Measurements from ENCODE around the gene CD274. TPM values are rescaled to one million over a fixed set of nuclear protein-coding genes. Genes with fewer than 3 reads are reported as not detected.

The CD274 gene
- total and polyA plus RNA-seq, 11 donors, result 3.5 to 54.4 (median 15.7) TPM

DNA sequence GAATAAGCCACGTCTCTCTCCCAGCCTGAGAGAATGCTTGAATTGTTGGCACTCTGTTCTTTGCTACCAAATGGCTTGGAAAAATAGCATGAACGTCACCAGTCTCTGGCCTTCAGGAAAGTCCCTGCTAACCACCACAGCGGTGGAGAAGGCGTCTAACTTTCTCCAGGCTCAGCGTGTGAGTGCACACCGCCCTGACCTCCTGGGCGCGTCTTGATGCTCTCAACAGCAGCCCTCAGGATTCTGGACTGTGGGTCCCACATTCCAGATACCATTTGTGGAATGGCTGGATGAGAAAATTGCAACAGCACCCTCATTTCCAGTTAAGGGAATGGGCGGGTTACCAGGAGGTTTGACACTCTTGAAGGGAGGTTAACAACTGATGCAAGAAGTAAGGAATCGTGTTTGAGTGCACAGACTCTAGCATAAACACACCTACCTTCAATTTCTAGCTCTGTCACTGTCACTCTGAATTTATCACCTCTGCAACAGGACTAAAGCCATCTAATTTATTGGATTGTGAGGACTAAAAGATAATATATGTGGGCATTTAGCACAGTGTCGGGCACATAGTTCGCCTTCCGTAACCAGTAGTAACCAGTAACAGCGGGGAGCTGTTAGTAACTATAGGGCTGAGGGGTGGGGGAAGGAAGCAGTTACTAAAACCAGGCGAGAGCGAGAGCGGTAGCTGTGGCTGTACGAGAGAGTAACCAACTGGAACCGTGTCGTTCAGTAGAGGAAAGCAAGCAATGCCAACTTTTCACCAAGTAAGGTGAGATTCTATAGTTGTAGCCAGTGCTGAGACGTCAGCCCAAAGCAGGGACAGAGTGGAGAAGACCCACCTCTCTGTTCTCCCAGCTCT, 11.8 kb upstream of the CD274 start:
- DNase-seq, result no peak
- no peaks in the 10 kb centered on the region for H3K9me3 ChIP-seq
- peak in 2 of 4 donors; percentile 12 to 22 for ATAC-seq
- H3K27me3 ChIP-seq, result no peaks in the 10 kb centered on the region
- intact Hi-C loops (cut with DNase I), result loop anchor here in 7 of 10 donors (1.0 to 10.0 kb wide), 8 partner anchors 12 to 774 kb away; partner anchors contain the start of genes AK3 (in 1 of the 7), CD274 (in 1 of the 7), JAK2 (in 1 of the 7) and PLPP6 (in 1 of the 7)
- TF ChIP-seq, protein P1, sequence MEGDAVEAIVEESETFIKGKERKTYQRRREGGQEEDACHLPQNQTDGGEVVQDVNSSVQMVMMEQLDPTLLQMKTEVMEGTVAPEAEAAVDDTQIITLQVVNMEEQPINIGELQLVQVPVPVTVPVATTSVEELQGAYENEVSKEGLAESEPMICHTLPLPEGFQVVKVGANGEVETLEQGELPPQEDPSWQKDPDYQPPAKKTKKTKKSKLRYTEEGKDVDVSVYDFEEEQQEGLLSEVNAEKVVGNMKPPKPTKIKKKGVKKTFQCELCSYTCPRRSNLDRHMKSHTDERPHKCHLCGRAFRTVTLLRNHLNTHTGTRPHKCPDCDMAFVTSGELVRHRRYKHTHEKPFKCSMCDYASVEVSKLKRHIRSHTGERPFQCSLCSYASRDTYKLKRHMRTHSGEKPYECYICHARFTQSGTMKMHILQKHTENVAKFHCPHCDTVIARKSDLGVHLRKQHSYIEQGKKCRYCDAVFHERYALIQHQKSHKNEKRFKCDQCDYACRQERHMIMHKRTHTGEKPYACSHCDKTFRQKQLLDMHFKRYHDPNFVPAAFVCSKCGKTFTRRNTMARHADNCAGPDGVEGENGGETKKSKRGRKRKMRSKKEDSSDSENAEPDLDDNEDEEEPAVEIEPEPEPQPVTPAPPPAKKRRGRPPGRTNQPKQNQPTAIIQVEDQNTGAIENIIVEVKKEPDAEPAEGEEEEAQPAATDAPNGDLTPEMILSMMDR (IDR thresholded peaks at IDR 0.05), result no peak
- no peak for TF ChIP-seq POLR2A (IDR thresholded peaks at IDR 0.05)
- peak overlapping the region; percentile 20 to 84 (median 75) for H3K4me3 ChIP-seq
- 71 to 82% (median 73%) methylated on average over 18 to 21 of the region's 21 CpGs for WGBS, 4 donors
- H3K27ac ChIP-seq, result peak overlapping the region; percentile 83 to 99 (median 94)
- peaks cover 0 to 13% (median 8%) of the 10 kb centered on the region in 9 donors for H3K36me3 ChIP-seq
- H3K4me1 ChIP-seq, result peaks cover 0 to 24% (median 18%) of the 10 kb centered on the region in 12 donors

DNA sequence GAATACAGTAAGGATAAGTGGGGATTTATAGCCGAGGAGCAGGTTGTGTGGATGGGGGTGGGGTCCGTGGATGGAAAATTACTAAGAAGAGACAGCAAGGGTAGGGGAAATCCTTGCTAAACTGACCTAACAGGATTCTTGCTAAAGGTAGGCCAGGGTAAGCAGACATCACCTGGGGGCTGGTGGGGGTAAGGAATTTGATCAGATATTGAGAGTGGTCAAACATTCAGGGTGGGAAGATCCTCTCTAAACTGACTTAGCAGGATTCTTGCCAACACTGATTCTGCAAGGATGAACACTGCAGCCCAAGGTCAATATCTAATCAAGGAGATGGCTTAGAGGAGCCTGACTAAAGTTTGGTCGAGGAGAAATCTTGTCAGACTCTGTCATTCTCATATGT, 9.9 kb upstream of the CD274 start:
- intact Hi-C loops (cut with DNase I), result loop anchor here in 9 of 10 donors (2.0 to 10.0 kb wide), 7 partner anchors 152 to 696 kb away; partner anchors contain the start of genes INSL6 (in 6 of the 9), AK3 (in 1 of the 9) and JAK2 (in 1 of the 9)
- ATAC-seq, result no peak
- TF ChIP-seq, protein P1 (IDR thresholded peaks at IDR 0.05), result no peak
- TF ChIP-seq POLR2A (IDR thresholded peaks at IDR 0.05), result no peak
- Histone ChIP-seq H3K27ac (no peak overlapping the region), H3K27me3 (no peaks in the 10 kb centered on the region), H3K4me3 (no peak overlapping the region), H3K9me3 (no peaks in the 10 kb centered on the region), H3K36me3 (peaks cover 0 to 8% (median 4%) of the 10 kb centered on the region in 9 donors), H3K4me1 (peaks cover 0 to 24% (median 18%) of the 10 kb centered on the region in 12 donors)
- DNase-seq, result no peak
- 87 to 94% (median 90%) methylated on average over 3 of the region's 3 CpGs for WGBS, 4 donors

DNA sequence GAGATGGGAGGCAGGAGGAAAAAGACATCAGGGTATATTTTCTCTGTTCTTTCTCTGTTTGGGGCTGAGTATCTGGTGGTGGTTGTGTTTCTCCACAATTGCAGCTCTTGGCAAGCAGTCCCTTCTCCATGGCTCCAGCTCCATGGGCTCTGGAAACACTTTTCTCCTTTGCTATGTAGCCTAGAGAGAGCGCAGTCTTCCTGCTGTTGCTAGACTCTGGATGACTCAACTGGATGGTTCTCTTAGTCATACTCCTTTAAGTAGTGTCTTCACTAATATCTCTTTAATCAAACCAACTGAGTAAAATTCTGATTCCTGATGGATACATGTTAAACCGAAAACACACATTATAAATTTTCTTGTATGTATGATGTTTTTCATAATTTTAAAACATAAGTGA, 9.3 kb upstream of the CD274 start:
- intact Hi-C loops (cut with DNase I), result loop anchor here in 9 of 10 donors (2.0 to 10.0 kb wide), 7 partner anchors 151 to 696 kb away; partner anchors contain the start of genes INSL6 (in 6 of the 9), AK3 (in 1 of the 9) and JAK2 (in 1 of the 9)
- TF ChIP-seq, protein P1 (IDR thresholded peaks at IDR 0.05), result no peak
- TF ChIP-seq POLR2A (IDR thresholded peaks at IDR 0.05), result no peak
- H3K36me3 ChIP-seq, result peaks cover 0 to 3% (median 0%) of the 10 kb centered on the region in 9 donors
- no peak overlapping the region for H3K4me3 ChIP-seq
- no peak for DNase-seq
- ATAC-seq, result no peak
- peaks cover 0 to 30% (median 14%) of the 10 kb centered on the region in 12 donors for H3K4me1 ChIP-seq
- H3K27ac ChIP-seq, result no peak overlapping the region
- no peaks in the 10 kb centered on the region for H3K27me3 ChIP-seq
- no peaks in the 10 kb centered on the region for H3K9me3 ChIP-seq
- WGBS, 4 donors, result 91 to 96% (median 94%) methylated on average over 2 of the region's 2 CpGs

All from heart left ventricle (tissue), 16 donors.